Measurements from ENCODE around the gene RAPGEF1. TPM values are rescaled to one million over a fixed set of nuclear protein-coding genes. Genes with fewer than 3 reads are reported as not detected.
"Not testable (repeated sequence)": the region's sequence is repeated elsewhere in the genome, so short reads cannot be mapped to it uniquely, and the experiment has no call there.

The RAPGEF1 gene
- total RNA-seq, 1 donor from 2014 or later = 76.8 TPM

- Mint-ChIP-seq H3K9me3 (ENCODE audit: unreplicated experiment) (peaks cover 18% of the 10 kb centered on the region), H3K27ac (ENCODE audit: unreplicated experiment) (no peak overlapping the region), H3K4me3 (ENCODE audit: unreplicated experiment) (no peak overlapping the region), H3K4me1 (ENCODE audit: low read depth, unreplicated experiment) (no peaks in the 10 kb centered on the region), H3K36me3 (ENCODE audit: low read depth, unreplicated experiment) (peaks cover 14% of the 10 kb centered on the region), H3K27me3 (ENCODE audit: low read depth, unreplicated experiment) (peaks cover 52% of the 10 kb centered on the region)
- no peak overlapping the region for H3K4me2 ChIP-seq (ENCODE audit: low read length)
- no peak overlapping the region for H3K4me3 ChIP-seq (ENCODE audit: insufficient read depth, low read depth, low read length)
- no peak overlapping the region for H2AFZ ChIP-seq (ENCODE audit: low read depth, low read length)
- FAIRE-seq (no peak), DNase-seq (ENCODE audit: low read depth) (no peak)
- no peak overlapping the region for H3K27ac ChIP-seq (ENCODE audit: low read depth, low read length)
- H3K27me3 ChIP-seq (ENCODE audit: insufficient read depth, low read length) = peaks cover 16% of the 10 kb centered on the region
- no peak overlapping the region for H3K9ac ChIP-seq (ENCODE audit: low read length)
- no peaks in the 10 kb centered on the region for H3K79me2 ChIP-seq (ENCODE audit: insufficient read depth, low read length)
- no peaks in the 10 kb centered on the region for H3K36me3 ChIP-seq (ENCODE audit: insufficient read depth, low read length)
- H3K9me3 ChIP-seq (ENCODE audit: insufficient read depth, low read depth, low read length) = no peaks in the 10 kb centered on the region
- H4K20me1 ChIP-seq (ENCODE audit: insufficient read depth, low read length) = no peaks in the 10 kb centered on the region
- TF ChIP-seq CTCF (IDR thresholded peaks at IDR 0.05; ENCODE audit: insufficient read depth, low read depth, low read length) (no peak), EZH2 (IDR thresholded peaks at IDR 0.05; ENCODE audit: insufficient read depth, low read length) (no peak)
- no peaks in the 10 kb centered on the region for H3K4me1 ChIP-seq (ENCODE audit: insufficient read depth, low read length)
These were observed 185.6 kb downstream of the RAPGEF1 start for GRCh38 chr9:131554087-131554842.

GRCh38 chr9:131552030-131552429 lies 187.8 kb downstream of the RAPGEF1 start:
- H3K27me3 ChIP-seq (ENCODE audit: insufficient read depth, low read length) = peaks cover 19% of the 10 kb centered on the region
- H3K36me3 ChIP-seq (ENCODE audit: insufficient read depth, low read length) = no peaks in the 10 kb centered on the region
- H3K36me3 Mint-ChIP-seq (ENCODE audit: low read depth, unreplicated experiment) = peaks cover 20% of the 10 kb centered on the region
- H3K27ac Mint-ChIP-seq (ENCODE audit: unreplicated experiment) = no peak overlapping the region
- FAIRE-seq (no peak), DNase-seq (ENCODE audit: low read depth) (no peak)
- peaks cover 39% of the 10 kb centered on the region for H3K9me3 Mint-ChIP-seq (ENCODE audit: unreplicated experiment)
- H2AFZ ChIP-seq (ENCODE audit: low read depth, low read length) = no peak overlapping the region
- H3K9me3 ChIP-seq (ENCODE audit: insufficient read depth, low read depth, low read length) = no peaks in the 10 kb centered on the region
- peaks cover 71% of the 10 kb centered on the region for H3K27me3 Mint-ChIP-seq (ENCODE audit: low read depth, unreplicated experiment)
- H3K9ac ChIP-seq (ENCODE audit: low read length) = no peak overlapping the region
- no peak overlapping the region for H3K4me3 ChIP-seq (ENCODE audit: insufficient read depth, low read depth, low read length)
- H3K4me2 ChIP-seq (ENCODE audit: low read length) = no peak overlapping the region
- H4K20me1 ChIP-seq (ENCODE audit: insufficient read depth, low read length) = no peaks in the 10 kb centered on the region
- no peak overlapping the region for H3K4me3 Mint-ChIP-seq (ENCODE audit: unreplicated experiment)
- TF ChIP-seq CTCF (IDR thresholded peaks at IDR 0.05; ENCODE audit: insufficient read depth, low read depth, low read length) (no peak), EZH2 (IDR thresholded peaks at IDR 0.05; ENCODE audit: insufficient read depth, low read length) (no peak)
- no peaks in the 10 kb centered on the region for H3K4me1 ChIP-seq (ENCODE audit: insufficient read depth, low read length)
- H3K79me2 ChIP-seq (ENCODE audit: insufficient read depth, low read length) = no peaks in the 10 kb centered on the region
- H3K27ac ChIP-seq (ENCODE audit: low read depth, low read length) = no peak overlapping the region
- H3K4me1 Mint-ChIP-seq (ENCODE audit: low read depth, unreplicated experiment) = no peaks in the 10 kb centered on the region

GRCh38 chr9:131550465-131550864 lies 189.4 kb downstream of the RAPGEF1 start:
- not testable (repeated sequence) for H3K27ac Mint-ChIP-seq (ENCODE audit: unreplicated experiment); H3K4me1 ChIP-seq (ENCODE audit: insufficient read depth, low read length); H3K9me3 ChIP-seq (ENCODE audit: insufficient read depth, low read depth, low read length); H3K4me2 ChIP-seq (ENCODE audit: low read length); FAIRE-seq; H3K79me2 ChIP-seq (ENCODE audit: insufficient read depth, low read length); H3K36me3 ChIP-seq (ENCODE audit: insufficient read depth, low read length); H2AFZ ChIP-seq (ENCODE audit: low read depth, low read length); DNase-seq (ENCODE audit: low read depth); H3K4me3 Mint-ChIP-seq (ENCODE audit: unreplicated experiment); H4K20me1 ChIP-seq (ENCODE audit: insufficient read depth, low read length); H3K27ac ChIP-seq (ENCODE audit: low read depth, low read length); H3K4me3 ChIP-seq (ENCODE audit: insufficient read depth, low read depth, low read length); H3K9ac ChIP-seq (ENCODE audit: low read length); H3K4me1 Mint-ChIP-seq (ENCODE audit: low read depth, unreplicated experiment)
- peaks cover 31% of the 10 kb centered on the region for H3K27me3 ChIP-seq (ENCODE audit: insufficient read depth, low read length)
- Mint-ChIP-seq H3K36me3 (ENCODE audit: low read depth, unreplicated experiment) (peaks cover 17% of the 10 kb centered on the region), H3K27me3 (ENCODE audit: low read depth, unreplicated experiment) (peaks cover 63% of the 10 kb centered on the region), H3K9me3 (ENCODE audit: unreplicated experiment) (peaks cover 35% of the 10 kb centered on the region)

- not testable (repeated sequence) for H3K4me1 Mint-ChIP-seq (ENCODE audit: low read depth, unreplicated experiment); DNase-seq (ENCODE audit: low read depth); H2AFZ ChIP-seq (ENCODE audit: low read depth, low read length); H3K79me2 ChIP-seq (ENCODE audit: insufficient read depth, low read length); H3K4me2 ChIP-seq (ENCODE audit: low read length); H3K27ac ChIP-seq (ENCODE audit: low read depth, low read length); H3K4me3 Mint-ChIP-seq (ENCODE audit: unreplicated experiment); FAIRE-seq; H3K36me3 ChIP-seq (ENCODE audit: insufficient read depth, low read length); H4K20me1 ChIP-seq (ENCODE audit: insufficient read depth, low read length); H3K9ac ChIP-seq (ENCODE audit: low read length); H3K4me1 ChIP-seq (ENCODE audit: insufficient read depth, low read length); H3K4me3 ChIP-seq (ENCODE audit: insufficient read depth, low read depth, low read length); H3K27ac Mint-ChIP-seq (ENCODE audit: unreplicated experiment); H3K9me3 ChIP-seq (ENCODE audit: insufficient read depth, low read depth, low read length)
- Mint-ChIP-seq H3K9me3 (ENCODE audit: unreplicated experiment) (peaks cover 43% of the 10 kb centered on the region), H3K27me3 (ENCODE audit: low read depth, unreplicated experiment) (peaks cover 66% of the 10 kb centered on the region), H3K36me3 (ENCODE audit: low read depth, unreplicated experiment) (peaks cover 18% of the 10 kb centered on the region)
- peaks cover 34% of the 10 kb centered on the region for H3K27me3 ChIP-seq (ENCODE audit: insufficient read depth, low read length)
These were observed 190.7 kb downstream of the RAPGEF1 start for GRCh38 chr9:131549186-131549585.

Data from astrocyte (in vitro differentiated cells and primary cell).